ENCODE results near the gene POLR2J. TPM values are rescaled to one million over a fixed set of nuclear protein-coding genes. Genes with fewer than 3 reads are reported as not detected.

Gene POLR2J
- total and polyA plus RNA-seq, 10 of the 15 experiments (the other 5 are each of a cell fraction or from before 2014, with no cell fraction given) = 16.4 to 119 (median 77.4) TPM

DNA sequence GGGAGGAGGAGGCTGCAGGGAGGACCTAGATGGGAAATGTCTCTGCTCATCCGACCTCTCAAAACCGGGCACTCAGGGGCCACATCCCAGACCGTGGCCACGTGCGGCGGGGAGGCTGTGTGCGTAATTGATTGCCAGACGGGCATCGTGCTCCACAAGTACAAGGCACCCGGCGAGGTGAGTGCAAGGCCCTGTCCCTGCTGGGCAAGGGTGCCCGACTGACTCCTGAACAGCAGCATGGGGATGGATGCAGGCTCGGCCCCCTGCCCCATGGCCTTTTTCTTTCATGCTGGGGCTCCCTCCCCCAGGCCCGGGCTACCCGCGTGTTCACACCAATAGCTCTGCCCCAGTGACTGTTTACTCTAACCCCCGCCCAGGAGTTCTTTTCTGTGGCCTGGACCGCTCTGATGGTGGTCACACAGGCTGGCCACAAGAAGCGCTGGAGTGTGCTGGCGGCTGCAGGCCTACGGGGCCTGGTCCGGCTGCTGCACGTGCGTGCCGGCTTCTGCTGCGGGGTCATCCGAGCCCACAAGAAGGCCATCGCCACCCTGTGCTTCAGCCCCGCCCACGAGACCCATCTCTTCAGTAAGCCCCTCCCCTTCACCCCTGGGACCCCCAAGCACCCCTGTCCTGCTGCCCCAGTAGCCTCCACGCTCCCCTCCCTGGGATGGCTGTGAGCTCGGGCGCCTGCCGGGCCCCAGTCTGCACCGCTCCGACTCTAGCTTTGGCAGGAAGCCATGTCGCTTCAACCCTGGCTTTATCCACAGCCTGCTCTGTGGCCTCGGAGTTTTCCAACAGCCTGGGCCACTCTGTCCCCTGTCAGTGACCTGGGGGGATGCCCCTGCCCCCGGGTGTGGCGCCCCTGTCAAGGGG lies 10.0 kb downstream of the POLR2J start (continued):
- TF ChIP-seq KAT2A (conservative IDR thresholded peaks at IDR 0.05; ENCODE audit: control insufficient read depth, low read depth, low read length) (no peak), SRF (IDR thresholded peaks at IDR 0.05; ENCODE audit: low read depth in 2 of 2, low read length in 2 of 2) (no peak)

DNA sequence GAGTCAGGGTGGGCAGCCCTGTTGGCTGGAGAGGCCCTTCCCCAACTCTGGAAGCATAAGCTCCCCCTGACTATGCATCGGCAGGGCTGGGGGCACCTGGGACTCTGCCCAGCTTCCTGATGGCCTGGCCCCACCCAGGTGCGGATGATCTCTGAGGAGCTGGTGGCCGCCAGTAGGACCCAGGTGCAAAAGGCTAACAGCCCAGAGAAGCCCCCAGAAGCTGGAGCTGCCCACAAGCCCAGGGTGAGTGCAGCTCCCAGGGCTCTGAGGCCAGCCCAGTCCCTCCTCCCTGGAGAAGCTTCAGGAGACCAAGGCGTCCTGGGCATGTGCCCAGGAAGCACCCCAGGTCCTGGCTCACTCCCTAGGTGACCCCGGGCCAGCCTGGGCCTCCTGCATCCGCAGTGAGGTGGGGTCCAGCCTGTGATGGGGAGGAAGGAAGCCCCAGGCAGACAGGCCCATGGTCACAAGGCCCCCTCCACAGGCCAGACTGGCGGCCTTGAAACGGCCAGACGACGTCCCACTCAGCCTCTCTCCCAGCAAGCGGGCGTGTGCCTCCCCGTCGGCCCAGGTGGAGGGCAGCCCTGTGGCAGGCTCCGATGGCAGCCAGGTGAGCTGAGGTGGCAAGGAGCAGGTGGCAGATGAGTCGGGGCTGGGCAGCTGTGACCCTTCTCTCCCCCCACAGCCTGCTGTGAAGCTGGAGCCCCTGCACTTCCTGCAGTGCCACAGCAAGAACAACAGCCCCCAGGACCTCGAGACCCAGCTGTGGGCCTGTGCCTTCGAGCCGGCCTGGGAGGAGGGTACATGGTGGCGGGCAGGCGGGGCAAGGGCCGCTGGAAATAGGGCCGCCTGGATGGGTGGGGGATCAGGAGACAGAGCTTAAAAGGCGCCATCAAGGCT lies 10.9 kb downstream of the POLR2J start:
- H2AFZ ChIP-seq (ENCODE audit: control insufficient read depth, low read depth, low read length) = no peak overlapping the region
- FAIRE-seq (no peak), DNase-seq (ENCODE audit: low read depth, low spot score) (no peak), ATAC-seq (no peak)
- WGBS (ENCODE audit: insufficient coverage, insufficient replicate concordance, low lambda C conversion rate, missing lambda C conversion rate) = 95% methylated on average over 23 of the region's 24 CpGs
- POLR2A ChIA-PET = interaction anchor here (0.6 kb wide), 1 partner anchor 446 kb away, joined by 3 read pairs; no protein-coding TSS in a partner anchor
- no peak overlapping the region for H3K4me3 ChIP-seq
- H4K20me1 ChIP-seq (ENCODE audit: control insufficient read depth, insufficient read depth) = no peaks in the 10 kb centered on the region
- H3K9me3 ChIP-seq (replicated peaks; ENCODE audit: control insufficient read depth, insufficient read depth, low read length) = no peaks in the 10 kb centered on the region
- CTCF ChIA-PET = interaction anchor here (0.6 to 7.0 kb wide), 12 partner anchors 18 to 1224 kb away, joined by 3 to 94 read pairs (median 4); no protein-coding TSS in a partner anchor
- H3K9ac ChIP-seq (ENCODE audit: control insufficient read depth, insufficient read depth, low read length) = no peak overlapping the region
- H3K4me2 ChIP-seq (ENCODE audit: control insufficient read depth, insufficient read depth) = no peak overlapping the region
- intact Hi-C loops (cut with micrococcal nuclease; ENCODE audit: unreplicated experiment) = loop anchor here (5.0 kb wide), 1 partner anchor 181 kb away; the partner anchor contains the start of gene SH2B2
- no peaks in the 10 kb centered on the region for H3K27me3 ChIP-seq (replicated peaks in 1 of 2; ENCODE audit: control insufficient read depth in 2 of 2, insufficient read depth in 2 of 2, low read length in 1 of 2)
- peaks cover 15% of the 10 kb centered on the region for H3K4me1 ChIP-seq (ENCODE audit: control insufficient read depth, insufficient read depth, low read length)
- H3K36me3 ChIP-seq (ENCODE audit: control insufficient read depth in 2 of 2, insufficient read depth in 2 of 2, low read length in 1 of 2) = peaks cover 6 to 20% of the 10 kb centered on the region in 2 experiments
- no TSS peak for BruUV-seq (replicated peaks)
- in situ Hi-C loops (cut with MboI) = no loop called here
- H3K79me2 ChIP-seq (ENCODE audit: control insufficient read depth, insufficient read depth, low read length) = peaks cover 29% of the 10 kb centered on the region
- H3K27ac ChIP-seq (ENCODE audit: control insufficient read depth, insufficient read depth) = no peak overlapping the region
- RAD21 ChIA-PET (ENCODE audit: unreplicated experiment) = interaction anchor here (0.8 to 2.2 kb wide), 5 partner anchors 35 to 64 kb away, joined by 3 to 9 read pairs (median 6); partner anchors contain the start of gene ORAI2
- SMC1A ChIA-PET (ENCODE audit: uncharacterized antibody, unreplicated experiment) = interaction anchor here (0.8 to 3.7 kb wide), 4 partner anchors 23 to 64 kb away, joined by 3 to 32 read pairs (median 4); no protein-coding TSS in a partner anchor
- TF ChIP-seq IKZF1 (conservative IDR thresholded peaks at IDR 0.05) (no peak), RCOR1 (conservative IDR thresholded peaks at IDR 0.05; ENCODE audit: low read depth, low read length) (no peak), SIN3A (IDR thresholded peaks at IDR 0.05; ENCODE audit: low read depth, low read length) (no peak), RAD21 (IDR thresholded peaks at IDR 0.05; ENCODE audit: insufficient read depth, low read depth, low read length) (no peak), SREBF1 (IDR thresholded peaks at IDR 0.05; ENCODE audit: low read length) (no peak), MTA2 (IDR thresholded peaks at IDR 0.05; ENCODE audit: low read depth) (no peak), DPF2 (IDR thresholded peaks at IDR 0.05) (no peak), ATF7 (IDR thresholded peaks at IDR 0.05; ENCODE audit: low read depth) (no peak), SIX5 (IDR thresholded peaks at IDR 0.05; ENCODE audit: low read depth, low read length, severe bottlenecking) (no peak), PAX8 (IDR thresholded peaks at IDR 0.05) (no peak)
- TF ChIP-seq, protein P1, sequence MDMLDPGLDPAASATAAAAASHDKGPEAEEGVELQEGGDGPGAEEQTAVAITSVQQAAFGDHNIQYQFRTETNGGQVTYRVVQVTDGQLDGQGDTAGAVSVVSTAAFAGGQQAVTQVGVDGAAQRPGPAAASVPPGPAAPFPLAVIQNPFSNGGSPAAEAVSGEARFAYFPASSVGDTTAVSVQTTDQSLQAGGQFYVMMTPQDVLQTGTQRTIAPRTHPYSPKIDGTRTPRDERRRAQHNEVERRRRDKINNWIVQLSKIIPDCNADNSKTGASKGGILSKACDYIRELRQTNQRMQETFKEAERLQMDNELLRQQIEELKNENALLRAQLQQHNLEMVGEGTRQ (IDR thresholded peaks at IDR 0.05; ENCODE audit: borderline replicate concordance, low read depth, low read length) = no peak
- TF ChIP-seq, protein P2, sequence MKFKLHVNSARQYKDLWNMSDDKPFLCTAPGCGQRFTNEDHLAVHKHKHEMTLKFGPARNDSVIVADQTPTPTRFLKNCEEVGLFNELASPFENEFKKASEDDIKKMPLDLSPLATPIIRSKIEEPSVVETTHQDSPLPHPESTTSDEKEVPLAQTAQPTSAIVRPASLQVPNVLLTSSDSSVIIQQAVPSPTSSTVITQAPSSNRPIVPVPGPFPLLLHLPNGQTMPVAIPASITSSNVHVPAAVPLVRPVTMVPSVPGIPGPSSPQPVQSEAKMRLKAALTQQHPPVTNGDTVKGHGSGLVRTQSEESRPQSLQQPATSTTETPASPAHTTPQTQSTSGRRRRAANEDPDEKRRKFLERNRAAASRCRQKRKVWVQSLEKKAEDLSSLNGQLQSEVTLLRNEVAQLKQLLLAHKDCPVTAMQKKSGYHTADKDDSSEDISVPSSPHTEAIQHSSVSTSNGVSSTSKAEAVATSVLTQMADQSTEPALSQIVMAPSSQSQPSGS (IDR thresholded peaks at IDR 0.05; ENCODE audit: low read length) = no peak
- TF ChIP-seq, protein P3, sequence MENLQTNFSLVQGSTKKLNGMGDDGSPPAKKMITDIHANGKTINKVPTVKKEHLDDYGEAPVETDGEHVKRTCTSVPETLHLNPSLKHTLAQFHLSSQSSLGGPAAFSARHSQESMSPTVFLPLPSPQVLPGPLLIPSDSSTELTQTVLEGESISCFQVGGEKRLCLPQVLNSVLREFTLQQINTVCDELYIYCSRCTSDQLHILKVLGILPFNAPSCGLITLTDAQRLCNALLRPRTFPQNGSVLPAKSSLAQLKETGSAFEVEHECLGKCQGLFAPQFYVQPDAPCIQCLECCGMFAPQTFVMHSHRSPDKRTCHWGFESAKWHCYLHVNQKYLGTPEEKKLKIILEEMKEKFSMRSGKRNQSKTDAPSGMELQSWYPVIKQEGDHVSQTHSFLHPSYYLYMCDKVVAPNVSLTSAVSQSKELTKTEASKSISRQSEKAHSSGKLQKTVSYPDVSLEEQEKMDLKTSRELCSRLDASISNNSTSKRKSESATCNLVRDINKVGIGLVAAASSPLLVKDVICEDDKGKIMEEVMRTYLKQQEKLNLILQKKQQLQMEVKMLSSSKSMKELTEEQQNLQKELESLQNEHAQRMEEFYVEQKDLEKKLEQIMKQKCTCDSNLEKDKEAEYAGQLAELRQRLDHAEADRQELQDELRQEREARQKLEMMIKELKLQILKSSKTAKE (IDR thresholded peaks at IDR 0.05; ENCODE audit: low read depth, poor library complexity, severe bottlenecking) = no peak
